GM21367 (cell line): ENCODE measurements around the gene ATP1A1.

Source experiments
- ATAC-seq: cut with Tn5 transposase; IDR thresholded peaks from one replicate; pipeline ENCODE4 v1.9.1; 2021; ENCODE audit not compliant: unreplicated experiment

The ATP1A1 gene

GRCh38 chr1:116370181-116370580 lies 2.9 kb upstream of the ATP1A1 start:
- ATAC-seq, result no peak

DNA sequence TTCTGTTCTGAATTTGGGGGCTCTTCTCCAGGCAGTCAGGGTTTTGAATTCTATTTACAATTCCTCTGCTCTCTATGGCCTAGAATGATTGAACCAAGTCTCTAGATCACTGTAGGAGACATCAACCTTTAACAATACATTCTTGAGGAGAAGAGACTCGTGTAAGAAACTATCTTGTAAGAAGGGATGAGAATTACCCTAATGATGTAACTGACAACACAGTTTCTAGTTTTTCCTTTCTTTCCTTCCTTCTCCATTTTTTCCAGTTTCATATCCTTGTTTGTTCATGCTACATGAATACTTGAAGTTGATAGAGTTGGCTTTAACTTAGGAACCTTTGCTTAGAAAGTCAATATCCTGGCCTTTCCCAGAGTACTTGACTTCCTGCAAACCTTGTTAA lies 1.3 kb upstream of the ATP1A1 start:
- ATAC-seq, result no peak

GRCh38 chr1:116372191-116372590 lies 853 bp upstream of the ATP1A1 start:
- no peak for ATAC-seq

GRCh38 chr1:116373431-116374352 lies 648 bp downstream of the ATP1A1 start:
- ATAC-seq, result no peak

DNA sequence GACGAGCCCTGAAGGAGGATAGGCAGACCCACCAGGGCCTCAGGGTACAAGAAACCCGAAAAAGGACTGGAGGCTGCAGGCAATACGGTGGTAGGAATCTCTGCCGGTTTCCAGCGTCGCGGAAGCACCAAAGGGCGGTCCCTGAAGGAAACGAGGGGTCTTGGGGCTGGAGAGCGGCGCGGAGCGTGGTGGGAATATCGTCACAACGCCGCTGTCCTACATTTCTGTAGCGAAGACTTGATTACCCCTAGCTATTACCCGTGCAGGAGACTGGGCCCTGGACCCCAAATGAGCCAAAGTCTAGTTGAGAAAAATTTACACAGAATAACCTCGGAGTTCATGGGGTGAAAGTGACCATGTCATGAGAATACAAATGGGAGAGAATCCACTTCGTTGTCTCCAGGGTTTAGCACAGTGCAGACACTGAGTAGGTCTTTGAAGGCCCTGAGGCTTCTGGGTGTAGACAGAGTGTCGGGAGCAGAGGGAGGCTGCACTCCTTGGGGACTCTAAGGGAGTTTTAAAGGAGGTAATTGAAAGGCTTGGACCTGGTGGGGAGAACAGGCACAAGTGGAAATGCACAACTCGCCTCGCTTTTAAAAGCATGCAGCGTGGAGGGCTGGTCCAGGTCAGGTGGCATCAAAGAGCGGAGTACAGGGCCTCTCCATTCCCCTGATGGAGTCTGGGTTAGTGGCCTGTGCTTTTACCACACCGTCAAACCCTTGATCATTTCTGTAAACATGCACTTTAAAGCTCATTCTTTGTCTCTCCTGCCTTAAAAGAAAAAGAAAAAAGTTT lies 1.5 kb downstream of the ATP1A1 start:
- no peak for ATAC-seq

- ATAC-seq, result no peak
These were observed 2.3 kb downstream of the ATP1A1 start for GRCh38 chr1:116375148-116375886.

GRCh38 chr1:116375887-116376728 lies 3.1 kb downstream of the ATP1A1 start:
- no peak for ATAC-seq

DNA sequence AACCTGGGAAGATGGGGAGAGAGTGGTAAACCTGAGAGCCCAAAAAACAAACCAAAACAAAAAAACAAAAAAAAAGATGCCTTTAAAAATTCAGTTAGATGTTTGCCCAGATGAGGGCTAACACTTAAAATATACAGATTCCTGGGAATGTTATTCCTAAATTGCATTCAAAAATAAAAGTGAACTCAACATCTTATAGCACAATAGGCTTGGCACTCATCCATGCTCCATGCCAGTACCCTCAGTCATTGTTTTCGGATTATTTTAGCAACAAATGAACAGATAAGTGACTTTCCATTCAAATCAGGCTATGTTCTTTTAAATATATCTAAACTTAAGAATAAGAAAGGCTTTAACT lies 3.7 kb downstream of the ATP1A1 start:
- ATAC-seq, result no peak

- ATAC-seq, result peak; percentile 66
These were observed 4.8 kb downstream of the ATP1A1 start for GRCh38 chr1:116377541-116378529.

GRCh38 chr1:116379057-116379630 lies 6.1 kb downstream of the ATP1A1 start:
- no peak for ATAC-seq

DNA sequence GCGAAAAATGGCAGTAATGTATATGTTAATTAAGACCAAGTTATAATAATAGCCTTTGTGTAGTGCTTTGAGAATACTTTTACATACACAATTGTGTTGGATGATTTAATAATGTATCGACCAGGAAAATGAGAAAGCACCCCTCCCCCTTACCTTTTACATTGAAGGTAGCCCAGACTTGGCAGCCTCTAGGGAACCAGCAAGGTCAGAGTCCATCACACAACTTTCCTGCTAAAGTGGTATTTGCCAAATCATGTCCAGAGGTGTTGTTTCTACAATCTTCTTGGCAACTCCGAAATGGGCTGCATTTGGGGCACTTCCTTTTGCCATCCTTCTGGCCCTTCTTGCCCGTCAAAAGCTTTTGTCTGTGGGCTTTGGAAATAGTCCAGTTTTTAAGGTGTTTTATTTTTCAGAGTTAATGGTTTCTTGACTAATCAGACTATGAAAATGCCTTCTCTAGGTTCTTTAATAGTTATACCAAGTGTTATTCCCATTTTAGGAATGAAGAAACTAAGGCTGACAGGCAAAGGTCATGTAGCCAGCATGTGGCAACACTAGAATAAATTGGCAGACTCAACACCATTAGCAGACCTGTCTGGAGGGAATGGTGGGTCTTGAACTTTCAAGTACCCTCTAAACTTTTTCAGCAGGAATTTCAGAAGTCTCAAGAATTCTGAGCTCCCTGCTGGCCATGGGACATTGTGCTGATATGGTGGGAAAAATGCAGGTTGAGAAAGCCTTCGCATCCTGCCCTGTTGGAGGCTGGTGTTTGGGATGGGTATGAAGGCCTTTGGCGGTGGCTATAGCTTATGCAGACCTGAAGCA lies 6.8 kb downstream of the ATP1A1 start:
- ATAC-seq, result no peak

DNA sequence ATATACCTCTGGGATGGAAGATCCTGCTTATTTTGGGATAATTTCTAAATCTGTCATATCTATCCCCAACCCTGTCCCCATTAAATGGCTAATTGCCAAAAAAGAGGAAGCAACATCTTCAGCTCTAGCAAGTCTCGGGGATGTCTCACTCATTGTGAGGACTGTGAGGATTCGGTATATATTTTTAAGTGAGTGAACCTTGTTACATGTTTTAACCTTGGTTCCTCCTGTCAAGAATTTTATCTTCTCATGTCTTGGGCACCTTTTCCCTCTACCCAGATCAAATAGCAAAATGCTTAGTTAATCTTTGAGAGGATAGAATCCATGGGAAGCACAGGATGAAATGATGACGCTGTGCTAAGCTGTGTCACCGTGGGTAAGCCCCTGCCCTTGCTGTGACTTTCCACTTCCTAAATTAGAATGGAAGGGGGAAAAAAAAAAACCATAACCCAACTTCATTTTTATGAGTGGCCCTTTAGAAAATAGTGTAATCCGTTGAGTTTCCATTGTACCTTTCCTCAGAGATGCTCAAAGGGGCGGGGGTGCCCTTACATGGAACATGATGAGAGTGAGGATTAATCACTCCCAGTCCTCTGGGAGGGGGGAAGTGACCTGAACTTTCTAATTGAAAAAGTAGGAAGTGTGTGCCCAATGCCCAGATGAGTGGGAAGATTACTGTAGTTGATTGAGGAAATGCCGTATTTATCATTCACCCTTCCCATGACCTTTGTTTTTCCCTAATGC lies 7.6 kb downstream of the ATP1A1 start:
- ATAC-seq, result no peak

DNA sequence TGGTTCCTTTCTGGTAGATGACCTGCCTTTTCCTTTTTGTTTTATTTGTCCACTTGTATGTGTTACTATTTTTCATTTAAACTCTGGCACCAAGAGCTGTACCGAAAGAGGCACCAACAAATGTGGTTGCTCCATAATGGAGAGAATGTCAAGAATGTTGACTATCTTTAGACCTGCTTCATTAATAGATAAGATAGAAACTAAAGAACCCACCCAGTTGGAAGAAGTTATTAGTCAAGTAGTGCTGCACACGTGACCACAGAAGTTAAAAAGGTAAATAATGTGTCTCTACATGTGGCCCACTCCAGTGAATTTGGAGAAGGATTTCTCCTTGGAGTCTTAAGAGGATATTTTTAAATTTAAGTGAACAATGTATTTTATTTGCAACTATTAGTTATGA lies 9.3 kb downstream of the ATP1A1 start:
- no peak for ATAC-seq

DNA sequence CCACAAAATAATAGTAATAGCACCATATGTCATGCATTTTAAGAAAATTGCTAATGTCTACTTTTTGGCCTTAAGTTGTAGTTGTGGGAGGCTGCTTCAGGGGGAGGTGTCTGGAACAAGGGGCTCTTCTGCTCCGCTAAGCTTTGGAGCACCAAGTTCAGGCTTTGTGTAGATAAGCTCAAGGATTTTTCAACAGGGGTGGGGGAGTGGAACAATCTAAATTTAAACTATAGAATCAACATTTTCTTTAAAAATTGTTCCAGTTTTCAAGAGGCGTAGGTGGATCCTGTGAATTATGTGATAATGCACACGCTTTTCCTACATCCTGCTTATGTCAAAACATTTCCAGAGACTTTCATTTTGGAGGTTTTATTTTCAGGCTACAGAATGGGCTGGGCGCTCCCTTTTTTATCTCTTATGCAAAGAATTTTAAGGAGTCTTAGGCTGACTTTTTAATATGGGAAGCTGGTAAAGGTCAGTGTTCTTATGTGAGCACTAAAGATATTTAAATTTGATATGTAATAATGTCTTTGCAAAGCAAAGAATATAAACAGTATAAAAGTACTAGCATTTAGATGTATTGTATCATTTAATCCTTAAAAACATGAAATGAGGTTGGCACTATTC lies 9.9 kb downstream of the ATP1A1 start:
- no peak for ATAC-seq

DNA sequence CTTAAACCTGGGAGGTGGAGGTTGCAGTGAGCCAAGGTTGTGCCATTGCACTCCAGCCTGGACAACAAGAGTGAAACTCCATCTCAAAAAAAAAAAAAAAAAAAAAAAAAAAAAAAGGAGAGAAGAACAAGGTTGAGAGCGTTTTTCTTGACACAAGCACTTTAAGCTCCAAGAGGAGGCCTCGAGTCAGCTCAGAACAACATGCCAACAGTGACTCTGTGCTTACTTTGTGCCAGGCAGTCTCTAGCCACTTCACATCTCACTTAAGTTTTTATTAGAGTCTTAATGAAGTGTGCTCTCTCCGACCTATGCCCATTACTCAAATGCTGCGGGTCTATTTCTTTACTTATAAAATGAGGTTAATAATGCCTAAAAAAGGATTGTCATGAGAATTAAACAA lies 13.0 kb downstream of the ATP1A1 start:
- ATAC-seq, result no peak

DNA sequence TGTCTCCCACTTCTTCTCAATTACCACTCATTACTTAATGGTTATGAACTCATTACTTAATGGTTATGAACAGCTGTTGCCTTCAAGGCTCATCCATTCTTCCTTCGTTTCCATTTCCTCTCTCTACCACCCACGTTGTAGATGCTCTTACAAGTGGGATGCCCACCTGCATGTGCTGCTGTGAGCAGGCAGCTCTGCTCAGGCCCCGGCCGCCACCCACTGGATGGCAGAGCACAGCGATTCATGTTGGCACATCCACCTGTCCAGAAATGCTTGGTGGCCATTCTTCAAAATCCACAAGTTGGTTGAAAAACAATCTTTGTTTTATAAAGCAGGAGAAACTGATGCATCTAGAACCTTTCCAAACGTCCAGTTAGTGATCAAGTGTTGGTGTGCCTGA lies 14.5 kb downstream of the ATP1A1 start:
- no peak for ATAC-seq

DNA sequence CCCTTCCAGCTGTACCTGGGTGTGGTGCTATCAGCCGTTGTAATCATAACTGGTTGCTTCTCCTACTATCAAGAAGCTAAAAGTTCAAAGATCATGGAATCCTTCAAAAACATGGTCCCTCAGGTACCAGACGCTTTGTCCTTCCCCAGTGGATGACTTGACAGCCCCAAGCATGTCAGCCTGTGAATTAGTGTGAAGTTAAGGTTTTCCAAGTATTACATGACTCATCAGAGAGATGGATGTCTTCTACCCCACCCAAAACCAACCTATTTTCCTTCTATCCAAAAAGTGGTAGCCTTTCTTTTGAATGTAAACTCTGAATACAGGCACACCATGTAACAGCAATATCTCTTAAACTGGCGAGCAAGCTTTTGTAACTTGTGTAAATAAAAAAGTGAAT lies 15.1 kb downstream of the ATP1A1 start:
- no peak for ATAC-seq
